Right lobe of liver (tissue), 6 donors: ENCODE results near the gene ZNF628. TPM values are rescaled to one million over a fixed set of nuclear protein-coding genes. Genes with fewer than 3 reads are reported as not detected.
A peak's percentile ranks its signal among the peaks of the same experiment; 100 is the strongest.

Source experiments
- ATAC-seq, 4 donors: fragments of 200-7000 bp; cut with Tn5 transposase; one replicate each; pipeline ENCODE4 v1.9.1; 2020; ENCODE audit warnings: mild to moderate bottlenecking in 4 of 4, moderate library complexity in 4 of 4
- DNase-seq, 3 donors: peaks; one replicate each; pipeline ENCODE4 v3.0.0-alpha.2; 2020
- H3K27ac ChIP-seq, 3 donors: fragments of 200-600 bp; one replicate each; pipeline ENCODE4 v1.8.0; 2022
- H3K27me3 ChIP-seq, 2 donors: fragments of 200-600 bp; one replicate each; pipeline ENCODE4 v1.8.0; 2022
- H3K36me3 ChIP-seq, 4 donors: fragments of 200-600 bp; sonication (generic) in 1 of 4; one replicate each; pipeline versions ENCODE4 v1.5.1 to v1.8.0; 2017 to 2022; ENCODE audit warnings: control low read depth in 1 of 4
- H3K4me1 ChIP-seq, 4 donors: fragments of 200-600 bp; sonication (generic) in 1 of 4; one replicate each; pipeline versions ENCODE4 v1.5.1 to v1.8.0; 2017 to 2022; ENCODE audit warnings: control low read depth in 1 of 4
- H3K4me3 ChIP-seq, 3 donors: fragments of 200-600 bp; one replicate each; pipeline ENCODE4 v1.8.0; 2022
- H3K9me3 ChIP-seq, 4 donors: fragments of 200-600 bp; sonication (generic) in 1 of 4; one replicate each; pipeline versions ENCODE4 v1.5.1 to v1.8.0; 2017 to 2022; ENCODE audit warnings: control low read depth in 1 of 4
- POLR2A ChIP-seq: fragments of 450-650 bp; IDR thresholded peaks from one replicate; pipeline ENCODE4 v1.6.1; 2017; ENCODE audit warnings: antibody characterized with exemption, mild to moderate bottlenecking
- WGBS: methylation state at CpG from one replicate; pipeline ENCODE4 v1.1.6; 2018; ENCODE audit warnings: low coverage, low lambda C conversion rate; ENCODE audit not compliant: insufficient coverage; ENCODE audit errors: missing lambda C conversion rate; 5-methylcytosine and 5-hydroxymethylcytosine counted together
- intact Hi-C, 2 donors: fragments of 100-400 bp; cut with DNase I; formaldehyde crosslinking; loops; one replicate each; pipeline versions ENCODE4 v1.11.2 to v1.14.1; 2022
- total RNA-seq, 6 experiments: library from RNA; depleted of rRNA in 2 of 6; stranded (reverse); fragments of >200 nt in 2 of 6; fragmentation: NEBNext Ultra II Directional in 3 of 6; extraction: Animal tissue kit (Norgen Biotek cat#: 25700) in 3 of 6; gene quantifications; one replicate each; pipeline versions ENCODE4 v1.1.0 to v1.2.4, GENCODE V29; 2016 to 2023
- TF ChIP-seq, protein P1 (sequence below), 4 donors: fragments of 200-600 bp in 3 of 4; fragments of 450-650 bp in 1 of 4; IDR thresholded peaks; one replicate each; pipeline versions ENCODE4 v1.5.1 to v1.8.0; 2016 to 2022; ENCODE audit warnings: antibody characterized with exemption in 4 of 4, mild to moderate bottlenecking in 2 of 4
- donor health status: DM: no; HTN: yes; CAD: no.
- donor health status: DM: no; HTN: no; CAD: no.
- donor health status: DM: no; HTN: no; CAD: no.
- donor health status: DM: no; HTN: yes; CAD: no.
- donor health status: DM: no; HTN: yes; CAD: no.

The ZNF628 gene
- total RNA-seq, 6 experiments from 2014 or later: 3.4 to 9.2 (median 4.4) TPM

DNA sequence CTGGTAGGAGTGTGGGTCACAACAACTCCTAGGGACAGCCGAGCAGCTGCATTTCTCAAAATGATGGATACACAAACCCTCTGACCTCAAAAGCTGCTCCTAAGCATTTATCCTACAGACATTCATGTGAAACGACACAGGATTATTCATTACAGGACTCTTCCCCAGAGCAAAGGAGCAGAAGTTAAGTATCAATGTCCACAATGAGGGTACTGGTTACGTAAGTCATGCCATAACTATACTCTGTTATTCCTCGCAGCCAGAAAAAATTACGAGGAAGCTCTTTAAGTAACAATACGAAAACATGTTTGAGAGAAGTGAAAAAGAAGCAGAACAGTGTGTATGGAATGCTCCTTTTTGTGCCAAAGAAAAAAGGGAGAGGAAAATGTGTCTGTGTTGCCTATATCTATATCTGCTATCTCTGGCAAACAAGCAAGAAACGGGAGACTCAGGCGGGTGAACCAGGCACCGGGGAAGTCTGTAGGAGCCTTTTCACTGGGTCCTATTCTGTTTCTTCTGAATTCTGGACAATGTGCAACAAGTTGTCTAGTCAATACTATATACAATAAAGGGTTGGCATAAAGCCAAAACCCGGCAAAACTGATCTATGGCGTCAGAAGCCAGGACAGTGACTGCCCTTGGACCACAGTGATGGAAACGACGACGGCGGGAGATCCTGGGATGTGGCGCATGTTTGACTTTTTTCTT lies 16.3 kb upstream of the ZNF628 start:
- DNase-seq (no peak), ATAC-seq (peak in 1 of 4 donors; percentile 1)
- Histone ChIP-seq H3K4me1 (peaks cover 0 to 14% (median 6%) of the 10 kb centered on the region in 4 donors), H3K9me3 (no peaks in the 10 kb centered on the region), H3K27me3 (no peaks in the 10 kb centered on the region), H3K4me3 (peak overlapping the region; percentile 72 to 97 (median 73)), H3K36me3 (peaks cover 0 to 5% (median 0%) of the 10 kb centered on the region in 4 donors), H3K27ac (peak overlapping the region in 2 of 3 donors; percentile 47 to 85)
- intact Hi-C loops: no loop called here
- TF ChIP-seq POLR2A: no peak
- TF ChIP-seq, protein P1, sequence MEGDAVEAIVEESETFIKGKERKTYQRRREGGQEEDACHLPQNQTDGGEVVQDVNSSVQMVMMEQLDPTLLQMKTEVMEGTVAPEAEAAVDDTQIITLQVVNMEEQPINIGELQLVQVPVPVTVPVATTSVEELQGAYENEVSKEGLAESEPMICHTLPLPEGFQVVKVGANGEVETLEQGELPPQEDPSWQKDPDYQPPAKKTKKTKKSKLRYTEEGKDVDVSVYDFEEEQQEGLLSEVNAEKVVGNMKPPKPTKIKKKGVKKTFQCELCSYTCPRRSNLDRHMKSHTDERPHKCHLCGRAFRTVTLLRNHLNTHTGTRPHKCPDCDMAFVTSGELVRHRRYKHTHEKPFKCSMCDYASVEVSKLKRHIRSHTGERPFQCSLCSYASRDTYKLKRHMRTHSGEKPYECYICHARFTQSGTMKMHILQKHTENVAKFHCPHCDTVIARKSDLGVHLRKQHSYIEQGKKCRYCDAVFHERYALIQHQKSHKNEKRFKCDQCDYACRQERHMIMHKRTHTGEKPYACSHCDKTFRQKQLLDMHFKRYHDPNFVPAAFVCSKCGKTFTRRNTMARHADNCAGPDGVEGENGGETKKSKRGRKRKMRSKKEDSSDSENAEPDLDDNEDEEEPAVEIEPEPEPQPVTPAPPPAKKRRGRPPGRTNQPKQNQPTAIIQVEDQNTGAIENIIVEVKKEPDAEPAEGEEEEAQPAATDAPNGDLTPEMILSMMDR (IDR thresholded peaks at IDR 0.05): no peak
- WGBS: 18% methylated on average over 16 of the region's 16 CpGs

DNA sequence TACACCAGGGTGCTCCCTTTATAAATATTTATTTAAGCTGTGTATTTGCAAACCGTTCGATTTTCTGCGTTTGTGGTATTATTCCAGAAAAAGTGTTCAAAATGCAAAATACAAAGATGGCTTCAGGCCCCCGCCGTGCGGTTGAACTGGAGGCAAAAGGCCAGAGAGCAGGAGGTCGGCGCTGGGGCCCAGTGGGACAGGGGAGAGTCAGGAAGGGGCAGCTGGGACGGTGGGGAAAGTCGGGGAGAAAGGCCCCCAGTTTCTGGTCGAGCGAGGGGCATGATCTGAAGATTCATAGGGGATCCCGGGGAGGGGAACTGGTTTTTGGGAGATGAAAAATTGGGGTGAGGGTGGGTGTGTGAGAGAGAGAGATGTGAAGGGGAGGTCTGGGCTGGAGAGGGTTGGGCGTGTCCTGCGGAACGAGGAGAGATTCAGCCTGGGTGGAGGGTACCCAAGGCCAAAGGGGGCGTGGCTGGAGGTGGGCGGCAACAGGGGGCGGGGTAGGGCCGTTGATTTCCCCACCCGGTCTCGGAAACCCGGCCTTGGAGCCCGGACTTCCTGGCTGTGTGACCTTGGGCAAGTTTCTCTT lies 15.7 kb upstream of the ZNF628 start:
- intact Hi-C loops: no loop called here
- Histone ChIP-seq H3K4me1 (peaks cover 0 to 14% (median 6%) of the 10 kb centered on the region in 4 donors), H3K9me3 (no peaks in the 10 kb centered on the region), H3K36me3 (no peaks in the 10 kb centered on the region), H3K4me3 (peak overlapping the region; percentile 72 to 97 (median 73)), H3K27ac (peak overlapping the region; percentile 84 to 90 (median 85)), H3K27me3 (no peaks in the 10 kb centered on the region)
- DNase-seq (peak; percentile 91 to 92 (median 91)), ATAC-seq (peak; percentile 69 to 77 (median 72))
- 8% methylated on average over 17 of the region's 24 CpGs for WGBS
- TF ChIP-seq, protein P1 (IDR thresholded peaks at IDR 0.05): no peak
- TF ChIP-seq POLR2A: no peak

DNA sequence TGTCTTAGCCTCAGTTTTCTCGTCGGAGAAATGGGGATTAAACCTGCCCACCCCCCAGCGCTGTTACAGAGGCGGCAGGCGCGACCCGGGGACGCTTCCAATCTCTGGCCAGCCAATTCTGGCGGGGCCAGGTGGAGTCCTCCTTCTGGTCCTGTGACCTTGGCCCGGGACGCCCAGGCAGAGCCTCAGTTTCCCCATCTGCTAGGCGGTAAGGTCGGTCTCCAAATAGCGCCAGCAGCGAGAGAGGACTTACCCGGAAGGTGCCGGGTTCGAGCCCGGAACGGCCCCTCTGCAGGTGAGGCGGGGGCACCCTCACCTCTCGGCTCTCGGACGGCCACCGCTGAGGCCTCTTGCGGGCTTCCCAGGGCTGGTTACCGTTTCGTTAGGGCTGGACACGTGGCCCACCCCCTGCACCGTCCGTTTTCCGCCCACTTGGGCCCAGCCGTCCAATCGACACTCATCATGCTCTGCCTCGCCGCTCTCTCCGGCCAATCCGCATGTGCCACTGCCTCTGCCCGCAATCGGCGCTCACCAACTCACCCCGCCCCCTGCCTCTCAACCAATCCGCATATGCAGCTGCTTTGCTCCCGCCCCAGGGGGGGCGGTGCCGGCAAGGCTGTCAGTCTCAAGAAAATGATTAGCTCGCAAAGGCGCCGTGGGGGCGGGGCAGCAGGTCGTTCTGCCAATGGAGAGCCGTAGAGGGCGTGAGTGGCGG lies 15.0 kb upstream of the ZNF628 start, which contains the start of gene ISOC2:
Gene ISOC2 (minus strand): TSS at position 384 of the 715 bp plus-strand sequence. CDS start 5,156 bp downstream, outside the sequence.
- Histone ChIP-seq H3K36me3 (no peaks in the 10 kb centered on the region), H3K9me3 (no peaks in the 10 kb centered on the region), H3K4me3 (peak within 1 kb of the TSS; percentile 72 to 97 (median 73)), H3K4me1 (peaks cover 0 to 14% (median 6%) of the 10 kb centered on the region in 4 donors), H3K27me3 (no peaks in the 10 kb centered on the region), H3K27ac (peak within 1 kb of the TSS; percentile 84 to 90 (median 85))
- 0% methylated on average over 26 of the region's 54 CpGs for WGBS
- intact Hi-C loops: no loop called here
- DNase-seq (peak; percentile 100), ATAC-seq (peak; percentile 88 to 94 (median 92))
- TF ChIP-seq, protein P1 (IDR thresholded peaks at IDR 0.05): peak in 1 of 4 donors; percentile 15
- TF ChIP-seq POLR2A: peak; percentile 93

DNA sequence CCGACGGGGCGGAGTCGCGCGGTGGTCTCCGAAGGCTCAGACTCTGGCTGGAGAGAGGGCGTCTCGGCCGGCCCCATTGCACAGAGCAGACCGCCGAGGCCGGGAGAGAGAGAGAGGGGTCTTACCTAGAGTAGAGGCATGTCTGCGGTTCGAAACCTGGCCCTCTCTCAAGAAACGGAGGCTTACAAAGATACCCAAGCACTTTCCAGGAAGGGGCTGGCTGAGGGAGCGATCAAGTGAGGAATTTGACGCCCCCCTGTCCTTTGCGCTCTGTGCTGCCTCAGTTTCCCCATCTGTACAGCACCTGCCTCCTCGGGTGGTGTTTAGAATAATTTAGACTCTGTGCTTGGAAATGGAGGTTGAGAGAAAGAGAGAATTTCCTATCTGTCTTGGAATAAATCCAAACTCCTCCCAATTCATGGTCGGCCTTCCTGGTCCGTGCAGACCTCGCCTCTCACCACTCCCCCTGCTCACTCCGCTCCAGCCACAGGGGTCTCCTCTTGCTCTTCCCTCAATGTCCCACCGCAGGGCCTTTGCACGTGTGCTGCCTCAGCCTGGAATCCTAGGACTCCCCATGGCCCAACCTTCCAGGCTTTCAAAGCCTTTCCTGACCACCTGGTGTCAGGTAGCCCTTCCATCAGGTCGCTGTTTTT lies 14.3 kb upstream of the ZNF628 start:
- ATAC-seq (peak in 1 of 4 donors; percentile 22), DNase-seq (peak in 1 of 3 donors; percentile 60)
- H3K4me3 ChIP-seq: peak overlapping the region; percentile 71 to 97 (median 73)
- H3K36me3 ChIP-seq: no peaks in the 10 kb centered on the region
- peaks cover 0 to 17% (median 7%) of the 10 kb centered on the region in 4 donors for H3K4me1 ChIP-seq
- no peak for TF ChIP-seq POLR2A
- TF ChIP-seq, protein P1 (IDR thresholded peaks at IDR 0.05): no peak
- WGBS: 10% methylated on average over 7 of the region's 27 CpGs
- H3K9me3 ChIP-seq: no peaks in the 10 kb centered on the region
- intact Hi-C loops: no loop called here
- H3K27ac ChIP-seq: peak overlapping the region; percentile 68 to 73 (median 69)
- H3K27me3 ChIP-seq: no peaks in the 10 kb centered on the region
